SK-N-MC (cell line): ENCODE results near the gene PC.

Experiments used
- EZH2 ChIP-seq: fragments of 200-600 bp; sonication (generic); IDR thresholded peaks from one replicate; pipeline ENCODE4 v1.6.1; 2017; ENCODE audit warnings: antibody characterized with exemption
- FOXP2 ChIP-seq: optimal IDR thresholded peaks from 2 replicates; pipeline ENCODE3; 2011; ENCODE audit warnings: mild to moderate bottlenecking, moderate library complexity; ENCODE audit not compliant: insufficient read depth; ENCODE audit errors: extremely low read length, control extremely low read depth
- POLR2AphosphoS5 ChIP-seq: IDR thresholded peaks from 2 replicates; pipeline ENCODE4 v1.6.1; 2012; ENCODE audit warnings: mild to moderate bottlenecking, low read depth, low read length, borderline replicate concordance

DNA sequence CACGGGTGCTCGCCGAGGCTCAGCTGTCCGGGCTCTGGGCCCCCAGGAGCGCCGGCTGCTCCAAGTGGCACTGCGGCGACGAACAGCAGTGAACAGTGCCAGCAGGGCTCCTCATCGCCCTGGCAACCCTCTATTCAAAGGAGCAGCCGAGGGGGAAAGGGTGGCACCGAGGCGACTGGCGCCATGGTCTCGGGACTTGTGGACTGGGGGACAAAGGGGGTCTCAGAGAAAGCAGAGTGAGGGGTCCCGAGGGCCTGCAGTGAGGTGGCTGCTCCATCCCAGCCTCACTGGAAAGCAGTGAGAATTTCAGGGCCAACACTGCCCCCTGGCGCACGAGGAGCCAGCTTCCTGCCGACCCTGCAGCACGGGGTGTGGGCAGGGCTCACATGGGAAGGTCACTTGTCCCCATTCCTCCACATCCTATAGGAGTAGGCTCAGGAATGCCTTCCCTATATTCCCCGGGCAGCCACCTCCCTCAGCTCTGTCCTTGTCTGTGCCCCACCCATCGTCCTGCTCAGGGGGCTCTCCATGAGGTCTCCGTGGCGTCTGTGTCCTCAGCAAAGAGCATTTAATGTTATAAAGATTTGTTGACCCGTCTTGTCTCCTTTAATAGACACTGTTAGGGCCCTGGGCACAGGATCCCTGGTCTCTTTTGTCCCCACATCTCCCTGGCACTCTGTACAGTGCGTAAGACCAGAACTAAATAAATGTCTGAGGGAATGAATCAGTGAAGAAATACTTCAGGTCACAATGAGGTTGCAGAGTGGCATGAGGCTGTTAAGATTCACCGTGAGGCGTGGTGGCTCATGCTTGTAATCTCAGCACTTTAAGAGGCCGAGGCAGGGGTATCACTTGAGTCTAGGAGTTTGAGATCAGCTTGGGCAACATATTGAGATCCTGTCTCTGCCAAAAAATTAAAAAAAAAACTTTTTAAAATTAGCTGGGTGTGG, 74.9 kb downstream of the PC start:
- TF ChIP-seq EZH2 (no peak), POLR2AphosphoS5 (no peak), FOXP2 (no peak)
